Muscle of arm (tissue), 12 donors: ENCODE results near the gene ELP2. TPM values are rescaled to one million over a fixed set of nuclear protein-coding genes. Genes with fewer than 3 reads are reported as not detected.
A peak's percentile ranks its signal among the peaks of the same experiment; 100 is the strongest.
"Not testable (repeated sequence)": the region's sequence is repeated elsewhere in the genome, so short reads cannot be mapped to it uniquely, and the experiment has no call there.

ENCODE experiments used
- DNase-seq: peaks from one replicate; pipeline ENCODE4 v3.0.0-alpha.2; 2013
- polyA plus RNA-seq, 12 donors: library from polyadenylated mRNA; unstranded; fragments of 120-200 nt; gene quantifications; one replicate each; pipeline ENCODE4 v1.2.1, GENCODE V29; 2013; ENCODE audit not compliant: insufficient read length in 12 of 12

The ELP2 gene
- polyA plus RNA-seq, 12 donors = 60.6 to 109 (median 78.9) TPM; not detected in 1

DNA sequence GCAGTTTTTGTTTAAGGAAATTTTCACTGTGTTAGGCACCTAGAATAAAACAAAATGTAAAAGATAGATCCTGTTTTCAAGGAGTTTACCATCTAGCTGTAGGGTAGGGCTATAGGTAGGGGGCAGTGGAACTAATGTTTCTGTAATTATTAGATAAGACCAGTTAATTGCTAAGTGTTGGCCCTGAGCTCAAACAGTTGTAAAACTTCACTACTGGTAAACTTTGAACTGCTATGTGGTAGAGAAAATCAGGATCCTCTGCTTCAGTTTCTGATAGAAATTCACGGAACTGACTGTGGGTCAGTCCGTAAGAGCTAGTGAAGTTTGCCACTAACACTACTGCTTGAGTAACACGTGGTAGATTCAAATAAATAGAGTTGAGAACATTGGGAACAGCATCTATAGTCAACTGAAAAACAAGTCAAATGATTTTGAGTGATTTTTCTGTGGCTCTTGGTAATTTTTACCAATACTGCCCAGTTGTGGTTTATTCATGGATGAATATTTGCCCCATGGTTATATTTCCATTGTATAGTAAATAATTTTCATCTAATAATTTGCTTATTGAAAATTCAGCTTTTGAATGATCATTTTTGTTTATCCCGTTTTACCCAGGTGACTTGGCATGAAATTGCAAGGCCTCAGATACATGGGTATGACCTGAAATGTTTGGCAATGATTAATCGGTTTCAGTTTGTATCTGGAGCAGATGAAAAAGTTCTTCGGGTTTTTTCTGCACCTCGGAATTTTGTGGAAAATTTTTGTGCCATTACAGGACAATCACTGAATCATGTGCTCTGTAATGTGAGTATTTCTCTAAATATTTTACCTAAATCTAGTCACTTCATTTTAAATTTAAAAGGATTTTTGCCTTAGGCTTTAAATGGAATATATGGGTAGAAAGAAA is 26.4 kb downstream of the ELP2 start:
- DNase-seq = no peak

DNA sequence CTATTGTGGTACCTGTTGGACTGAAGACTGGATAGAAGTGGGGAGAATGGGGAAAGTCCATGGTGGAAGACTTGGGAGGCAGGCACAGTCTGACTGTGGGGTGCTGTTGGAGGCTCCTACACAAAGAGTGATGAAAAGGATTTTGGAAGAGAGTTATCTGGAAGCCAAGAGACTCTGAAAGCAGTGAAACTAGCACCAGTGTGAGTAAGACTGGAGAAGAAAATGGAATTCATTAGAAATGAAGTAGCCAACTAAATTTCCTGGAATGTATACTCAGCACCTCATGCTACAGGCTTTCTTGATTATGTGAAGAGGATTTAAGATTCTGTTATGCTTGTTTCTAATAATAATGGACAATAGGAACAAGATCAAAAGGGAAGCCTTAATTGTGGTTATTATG is 27.7 kb downstream of the ELP2 start:
- DNase-seq = no peak

DNA sequence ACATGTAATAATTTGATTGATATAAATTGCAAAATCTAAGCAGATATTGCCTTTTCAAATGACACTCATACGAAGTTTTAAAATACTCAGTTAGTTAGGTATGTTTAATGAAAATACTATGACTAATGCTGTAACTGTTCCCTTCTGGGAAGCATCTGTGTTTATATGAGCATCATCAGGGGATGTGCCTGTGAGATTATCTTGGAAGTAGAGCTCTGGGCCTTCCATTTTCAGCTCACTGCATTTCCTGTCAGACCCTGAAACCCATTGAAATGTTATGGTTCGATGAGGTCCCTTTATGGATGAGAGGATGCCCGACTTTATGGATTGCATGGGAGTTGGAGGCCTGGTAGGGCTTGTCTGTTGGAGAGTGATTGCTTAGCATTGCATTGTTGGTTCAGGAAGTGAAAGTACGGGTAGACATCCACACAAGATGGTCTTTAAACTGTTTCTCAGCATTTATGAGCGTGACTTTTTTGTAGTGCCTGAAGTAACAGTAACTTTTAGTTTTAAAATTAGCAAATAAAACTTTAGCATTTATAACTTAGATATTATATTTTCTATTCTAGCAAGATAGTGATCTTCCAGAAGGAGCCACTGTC is 28.7 kb downstream of the ELP2 start:
- DNase-seq = no peak

DNA sequence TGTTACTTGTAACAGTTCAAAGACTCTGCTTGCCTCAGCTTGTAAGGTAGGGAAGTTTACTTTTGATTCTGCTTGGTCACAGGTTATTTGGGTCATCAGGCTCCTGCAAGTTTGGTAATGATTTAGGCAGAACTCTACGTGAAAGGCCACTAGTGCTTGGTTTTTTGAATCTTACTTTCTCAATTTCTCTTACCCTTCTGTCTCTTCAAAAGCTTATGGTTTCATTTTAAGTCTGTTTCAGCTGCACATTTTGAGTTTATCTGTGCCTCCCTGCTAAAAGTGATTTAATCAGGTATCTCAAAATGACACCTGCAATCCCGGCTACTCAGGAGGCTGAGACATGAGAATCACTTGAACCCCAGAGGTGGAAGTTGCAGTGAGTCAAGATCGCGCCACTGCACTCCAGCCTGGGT is 31.3 kb downstream of the ELP2 start:
- no peak for DNase-seq

DNA sequence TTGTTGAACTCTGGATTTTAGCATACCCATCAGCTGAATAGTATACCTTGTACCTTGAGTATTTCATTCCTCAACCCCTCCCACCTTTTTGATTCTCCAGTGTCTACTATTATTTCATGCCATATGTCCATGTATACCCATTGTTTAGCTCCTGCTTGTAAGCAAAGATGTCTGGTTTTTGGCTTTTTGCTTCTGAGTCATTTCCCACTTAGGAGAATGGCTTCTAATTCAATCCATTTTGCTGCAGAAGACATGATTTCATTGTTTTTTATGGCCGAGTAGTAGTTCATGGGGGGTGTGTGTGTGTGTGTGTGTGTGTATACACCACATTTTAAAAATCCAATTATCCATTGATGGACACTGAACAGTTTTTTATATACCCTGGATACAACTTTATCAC is 33.3 kb downstream of the ELP2 start:
- no peak for DNase-seq

DNA sequence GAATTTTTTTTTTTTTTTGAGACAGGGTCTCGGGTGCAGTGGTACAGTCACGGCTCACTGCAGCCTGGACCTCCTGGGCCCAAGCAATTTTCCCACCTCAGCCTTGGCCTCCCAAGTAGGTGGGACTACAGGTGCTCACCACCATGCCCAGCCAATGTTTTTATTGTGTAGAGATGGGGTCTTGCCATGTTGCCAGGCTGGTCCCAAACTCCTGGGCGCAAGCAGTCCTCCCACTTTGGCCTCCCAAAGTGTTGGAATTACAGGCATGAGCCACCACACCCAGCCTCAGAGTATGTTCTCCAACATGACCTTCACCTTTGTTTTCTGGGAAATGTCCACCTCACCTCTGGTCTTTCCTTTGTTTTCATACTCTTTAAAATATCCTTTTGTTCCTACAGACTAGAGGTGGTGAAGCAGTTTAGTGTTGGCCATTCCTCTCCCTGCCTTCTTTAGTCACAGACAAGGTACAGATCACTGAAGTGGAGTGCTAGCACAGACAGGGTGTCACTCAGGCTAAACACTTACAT is 38.1 kb downstream of the ELP2 start:
- DNase-seq = no peak

DNA sequence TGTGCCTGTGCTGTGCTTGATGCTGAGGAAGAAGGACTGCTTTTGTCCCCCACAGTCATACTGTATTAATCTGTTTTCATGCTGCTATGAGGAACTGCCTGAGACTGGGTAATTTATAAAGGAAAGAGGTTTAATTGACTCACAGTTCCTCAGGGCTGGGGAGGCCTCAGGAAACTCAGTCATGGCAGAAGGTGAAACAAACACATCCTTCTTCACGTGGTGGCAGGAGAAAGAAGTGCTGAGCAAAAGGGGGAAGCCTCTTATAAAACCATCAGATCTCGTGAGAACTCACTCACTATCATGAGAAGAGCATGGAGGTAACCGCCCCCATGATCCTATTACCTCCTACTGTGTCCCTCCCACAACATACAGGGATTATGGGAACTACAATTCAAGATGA is 38.6 kb downstream of the ELP2 start:
- not testable (repeated sequence) for DNase-seq

DNA sequence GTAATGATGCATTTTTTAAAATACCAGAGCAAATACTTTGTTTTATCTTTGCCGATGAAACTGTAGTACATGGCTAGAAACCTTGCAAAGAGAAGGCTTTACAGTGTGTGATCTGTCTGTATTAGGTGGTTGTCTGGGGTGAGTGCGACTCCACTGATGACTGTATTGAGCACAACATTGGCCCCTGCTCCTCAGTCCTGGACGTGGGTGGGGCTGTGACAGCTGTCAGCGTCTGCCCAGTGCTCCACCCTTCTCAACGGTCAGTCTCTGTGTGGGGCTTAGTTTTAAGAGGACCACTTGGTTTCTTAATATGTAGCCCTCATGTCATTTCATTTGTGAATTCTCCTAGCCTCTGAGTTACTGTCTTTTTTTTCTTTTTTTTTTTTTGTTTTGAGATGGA is 40.2 kb downstream of the ELP2 start:
- DNase-seq = no peak

DNA sequence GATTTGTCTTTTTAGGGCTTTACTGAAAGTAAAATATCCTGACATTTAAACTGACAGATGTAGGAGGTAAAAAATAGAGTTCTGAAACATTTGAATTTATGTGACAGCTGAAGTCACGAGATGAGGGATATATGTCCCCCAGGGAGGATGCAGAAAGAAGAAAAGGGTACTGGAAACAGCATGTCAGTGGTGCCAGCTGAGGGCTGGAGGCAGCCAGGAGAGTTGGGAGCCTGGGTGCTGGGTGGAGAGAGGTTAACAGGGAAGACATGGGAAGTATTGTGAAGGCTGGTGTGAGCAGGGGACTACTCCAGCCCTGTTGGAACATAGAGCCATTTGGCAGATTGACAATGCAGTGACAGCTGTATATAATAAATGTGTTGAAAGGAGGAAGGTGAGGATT is 45.8 kb downstream of the ELP2 start:
- DNase-seq = no peak

DNA sequence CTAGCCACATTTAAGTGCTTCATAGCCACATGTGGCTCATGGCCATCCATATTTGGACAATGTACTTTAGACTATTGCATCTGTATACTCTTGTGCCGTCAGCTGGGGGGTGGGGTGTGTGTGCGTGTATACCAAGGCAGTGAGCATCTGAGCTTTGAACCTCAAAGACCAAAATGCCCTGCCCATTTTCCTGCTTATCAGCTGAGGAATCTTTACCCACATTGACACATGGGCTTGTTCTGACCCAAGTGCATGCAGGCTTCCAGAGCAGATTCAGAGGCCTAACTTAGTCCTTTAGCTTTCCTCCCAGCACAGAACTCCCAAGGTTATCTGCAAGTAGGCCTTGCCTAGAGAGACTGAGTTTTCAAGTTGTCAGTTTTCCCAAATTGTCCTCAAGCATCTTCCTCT is 46.5 kb downstream of the ELP2 start:
- no peak for DNase-seq

DNA sequence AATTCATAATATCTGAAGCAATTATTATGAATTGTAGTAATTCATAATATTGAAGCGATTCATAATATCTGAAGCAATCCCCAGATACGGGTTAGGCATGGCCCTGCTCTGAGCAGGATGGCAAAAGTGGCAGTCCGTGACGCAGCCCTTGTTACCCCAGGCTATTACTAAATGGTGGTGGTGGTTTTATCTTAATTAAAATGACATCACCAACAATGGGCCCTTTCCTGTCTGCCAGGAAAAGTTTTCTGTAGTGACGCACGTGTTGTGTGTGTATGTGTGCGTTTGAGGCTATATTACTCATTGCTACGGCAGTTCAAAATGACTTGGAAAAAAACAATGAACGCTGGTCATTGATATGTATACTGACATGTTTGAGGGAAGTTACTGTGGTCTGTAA is 47.0 kb downstream of the ELP2 start:
- DNase-seq = no peak

DNA sequence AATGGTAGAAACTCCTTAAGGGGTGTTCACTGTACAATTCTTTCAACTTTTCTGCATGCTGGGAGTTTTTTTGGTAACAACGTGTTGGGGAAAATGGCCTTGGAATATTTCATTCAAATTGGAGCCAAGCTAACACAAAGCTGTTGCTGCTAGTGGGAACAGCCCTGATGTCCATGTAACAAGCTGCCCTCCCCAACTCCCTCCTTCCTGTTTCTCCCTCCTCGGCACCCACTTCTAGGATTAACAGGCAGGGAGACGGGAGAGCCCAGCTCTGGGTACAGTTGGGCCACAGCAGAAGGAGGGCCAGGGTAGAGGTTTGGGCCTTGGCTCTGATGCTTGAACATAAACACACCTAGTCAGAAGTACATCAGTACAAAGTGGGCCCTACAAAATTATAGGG is 48.2 kb downstream of the ELP2 start:
- DNase-seq = no peak

DNA sequence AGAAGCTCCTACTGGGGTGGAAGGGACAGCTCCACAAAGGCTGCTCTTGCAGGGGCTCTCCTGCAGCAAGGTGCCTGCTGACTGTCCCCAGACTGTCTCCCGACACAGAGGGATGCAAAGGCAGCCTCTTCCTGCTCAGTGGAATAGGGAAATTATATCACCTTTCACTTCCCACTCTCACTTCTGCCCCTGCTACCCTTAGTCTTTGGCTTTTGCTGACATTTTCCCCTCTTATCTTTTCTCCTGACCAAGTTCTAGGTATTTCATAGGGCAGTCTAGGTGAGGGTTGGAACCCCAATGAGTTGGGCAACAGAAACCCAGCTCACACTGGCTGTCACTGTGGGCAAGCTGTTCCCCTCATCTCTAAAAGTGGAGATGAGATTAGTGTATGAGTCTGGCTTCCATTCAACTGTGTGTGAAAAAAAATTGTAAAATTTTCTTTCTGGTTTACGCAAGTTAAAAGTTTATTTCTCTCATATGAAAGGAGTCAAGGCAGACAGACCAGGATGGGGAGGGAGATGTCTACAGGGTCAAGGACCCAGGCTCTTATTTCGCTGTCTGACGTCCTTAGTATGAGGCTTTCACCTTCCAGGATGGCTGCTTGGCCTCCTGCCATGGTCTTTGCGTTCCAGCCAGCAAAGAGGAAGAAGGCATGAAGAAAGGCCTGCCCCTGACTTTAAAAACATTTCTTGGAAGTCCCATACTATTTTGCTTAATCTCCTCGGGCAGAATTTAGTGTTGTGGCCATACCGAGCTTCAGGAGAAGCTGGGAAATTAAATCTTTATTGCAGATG is 50.1 kb downstream of the ELP2 start:
- DNase-seq = peak; percentile 40

DNA sequence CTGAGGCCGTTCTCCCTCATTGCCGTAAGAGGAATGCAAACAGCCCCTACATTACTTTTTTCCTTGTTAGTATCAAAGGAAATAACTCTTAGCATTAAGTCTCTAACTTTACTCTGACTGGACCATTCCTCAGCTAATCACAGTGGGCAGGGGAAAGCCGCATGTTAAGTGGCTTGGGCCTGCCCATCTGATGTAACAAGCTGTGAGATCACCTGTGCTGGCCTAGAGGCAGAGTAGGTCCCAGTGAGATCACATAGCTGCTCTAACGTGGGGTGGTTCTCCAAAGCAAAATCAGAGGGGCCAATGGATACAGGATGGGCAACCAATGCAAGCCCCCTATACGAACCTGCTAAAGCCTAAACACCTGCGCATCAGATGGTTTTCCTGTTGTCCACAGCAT is 51.7 kb downstream of the ELP2 start:
- DNase-seq = no peak

DNA sequence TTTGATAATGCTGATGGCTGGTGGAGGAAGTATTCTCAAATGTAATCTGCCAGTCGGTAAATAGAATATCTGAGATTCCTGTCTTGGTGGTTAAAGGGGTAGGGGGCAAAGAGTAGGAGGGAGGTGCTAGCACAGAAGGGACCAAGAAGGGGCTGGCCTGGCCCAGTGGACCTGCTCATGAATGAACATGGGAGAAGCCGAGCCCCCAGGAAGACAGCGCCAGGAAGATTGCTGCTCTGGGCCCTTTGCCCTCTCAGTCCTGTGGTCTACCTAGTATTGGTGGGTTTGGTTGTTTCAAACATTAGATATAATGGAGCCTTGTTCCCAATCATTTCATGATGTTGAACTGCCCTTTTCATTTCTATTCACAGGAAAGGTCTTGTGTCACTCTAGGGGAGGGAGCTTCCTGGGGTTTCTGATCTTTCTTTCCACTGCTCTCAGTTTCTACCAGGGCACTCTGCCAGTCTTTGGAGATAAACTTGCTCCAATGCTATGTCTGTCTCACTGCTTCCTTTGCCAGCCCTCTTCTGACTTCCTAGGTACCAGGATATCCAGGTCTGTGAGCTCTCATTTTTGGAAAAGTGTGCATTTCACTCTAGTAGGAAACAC is 52.3 kb downstream of the ELP2 start:
- no peak for DNase-seq

DNA sequence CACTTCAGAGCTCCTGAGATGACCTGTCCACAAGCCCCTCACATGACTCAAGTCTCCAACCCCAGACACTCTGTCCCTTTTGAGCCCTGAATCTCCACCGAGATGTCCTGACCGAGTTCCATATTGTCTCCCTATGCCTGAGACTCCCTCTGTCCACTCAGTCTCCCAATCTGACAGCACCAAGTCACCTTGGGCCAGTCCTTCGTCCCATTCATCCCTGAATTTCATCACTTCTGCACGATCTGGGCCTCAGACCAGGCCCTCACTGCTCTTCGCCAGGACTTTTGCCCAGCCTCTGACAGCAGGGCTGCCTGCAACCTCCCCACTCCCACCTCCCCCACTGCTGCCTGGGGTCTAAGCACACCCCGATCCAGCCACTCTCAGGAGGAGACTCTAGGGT is 53.3 kb downstream of the ELP2 start:
- DNase-seq = no peak

DNA sequence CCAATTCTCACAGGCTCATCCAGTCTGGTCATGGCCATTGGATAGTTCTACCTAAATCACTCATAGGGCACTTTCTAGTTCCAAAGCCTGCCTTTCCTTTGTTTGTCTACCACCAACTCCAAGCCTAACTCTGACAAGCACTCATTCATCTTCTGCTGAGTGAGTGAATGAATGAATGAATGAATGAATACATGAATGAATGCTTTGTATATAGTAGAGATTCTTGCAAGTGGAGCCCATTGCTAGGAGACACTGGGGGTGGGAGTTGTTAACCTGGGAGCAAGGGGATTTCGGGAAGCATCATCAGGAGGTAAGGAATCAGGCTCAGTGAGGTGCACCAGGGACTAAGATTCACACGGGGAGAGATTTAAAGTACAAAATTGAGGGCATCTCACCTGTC is 54.3 kb downstream of the ELP2 start:
- DNase-seq = no peak

DNA sequence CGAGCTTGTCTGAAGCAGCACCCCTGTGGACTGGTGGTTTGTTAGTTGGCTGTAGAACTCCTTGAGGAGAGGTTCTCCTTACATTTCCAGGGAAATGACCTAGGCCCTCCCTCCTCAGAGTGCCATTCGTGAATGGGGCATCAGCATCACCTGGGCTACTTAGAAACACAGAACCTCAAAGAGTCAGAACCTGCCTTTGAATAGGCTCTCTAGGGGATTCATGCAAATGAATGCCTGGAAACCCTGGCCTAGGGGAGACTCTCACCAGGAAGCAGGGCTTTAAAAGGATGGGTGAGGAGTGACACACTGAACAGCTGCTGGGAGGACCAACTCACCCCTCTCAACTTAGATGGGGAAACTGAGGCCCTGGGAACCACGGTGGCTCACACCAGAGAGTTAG is 55.5 kb downstream of the ELP2 start:
- no peak for DNase-seq

DNA sequence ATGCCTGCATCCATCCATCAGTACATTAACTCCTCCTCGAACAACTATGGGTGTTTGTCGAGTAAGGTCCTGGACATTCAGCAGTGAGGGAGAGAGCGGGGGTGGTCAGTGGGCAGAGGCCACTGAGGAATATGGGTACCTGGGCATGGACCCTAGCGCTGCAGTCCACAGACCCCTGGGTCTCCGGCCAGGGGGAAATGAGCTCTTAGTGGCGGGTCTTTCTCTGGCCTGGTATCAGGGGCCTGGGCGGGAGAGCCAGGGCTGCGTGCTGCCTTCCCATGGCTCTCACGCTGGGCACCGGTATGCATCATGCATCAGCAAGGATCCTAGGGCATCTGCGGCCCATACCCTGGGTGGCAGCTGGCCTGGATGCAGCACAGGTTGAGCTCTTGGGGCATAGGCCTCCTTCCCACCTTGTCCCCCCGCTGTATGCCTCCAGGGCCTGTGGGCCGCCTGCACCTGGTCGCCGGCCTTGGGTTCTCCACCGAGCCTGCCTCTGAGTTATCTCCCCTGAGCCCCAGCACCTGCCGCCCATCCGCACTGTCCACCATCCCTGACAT is 56.3 kb downstream of the ELP2 start:
- DNase-seq = no peak

DNA sequence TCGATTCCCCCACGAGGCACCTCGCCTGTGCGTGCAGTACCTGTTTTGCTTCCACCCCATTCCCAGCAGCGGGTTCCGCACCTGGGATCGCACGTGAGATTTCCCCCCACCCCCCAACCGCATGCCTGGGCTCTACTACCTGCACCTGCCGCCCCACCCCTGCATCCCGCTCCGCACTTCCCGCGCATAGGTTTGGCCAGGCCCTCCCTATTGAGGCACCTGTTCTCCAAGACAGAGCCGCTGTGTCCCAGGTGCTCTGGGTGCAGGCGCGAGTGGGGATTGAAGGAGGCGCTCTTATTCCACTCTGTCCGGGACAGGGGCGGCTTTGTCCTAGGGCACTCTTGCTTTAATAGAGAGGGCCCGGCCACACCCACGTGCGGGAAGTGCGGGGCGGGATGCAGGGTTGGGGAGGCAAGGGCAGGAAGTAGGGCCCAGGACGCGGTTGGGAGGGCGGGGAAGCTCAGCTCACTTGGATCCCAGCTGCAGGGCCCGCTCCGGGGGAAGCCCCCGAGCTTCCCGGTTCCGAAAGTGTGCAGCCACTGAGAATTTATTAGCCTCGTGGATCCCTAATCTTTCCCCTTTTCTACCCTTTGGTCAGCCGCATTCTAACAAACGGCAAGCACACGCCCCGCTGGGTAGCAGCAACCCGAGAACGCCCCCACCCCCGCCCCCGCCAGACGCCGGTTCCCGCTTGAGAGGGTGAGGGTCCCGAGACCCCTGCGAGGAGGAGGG is 56.9 kb downstream of the ELP2 start:
- no peak for DNase-seq
